Hepatocyte (in vitro differentiated cells): ENCODE results near the gene GMDS.

Source experiments
- EZH2 ChIP-seq: fragments of 200-600 bp; sonication (generic); IDR thresholded peaks from 2 replicates; pipeline ENCODE4 v1.6.1; 2016; ENCODE audit warnings: antibody characterized with exemption, mild to moderate bottlenecking, borderline replicate concordance
- EZH2phosphoT487 ChIP-seq: fragments of 200-600 bp; sonication (generic); IDR thresholded peaks from one replicate; pipeline ENCODE4 v1.6.1; 2018; ENCODE audit warnings: antibody characterized with exemption, mild to moderate bottlenecking, low read depth, moderate library complexity; ENCODE audit not compliant: unreplicated experiment, severe bottlenecking
- TF ChIP-seq, protein P1 (sequence below): fragments of 200-600 bp; sonication (generic); IDR thresholded peaks from 2 replicates; pipeline ENCODE4 v1.5.1; 2016; ENCODE audit warnings: antibody characterized with exemption, mild to moderate bottlenecking; ENCODE audit not compliant: poor library complexity

DNA sequence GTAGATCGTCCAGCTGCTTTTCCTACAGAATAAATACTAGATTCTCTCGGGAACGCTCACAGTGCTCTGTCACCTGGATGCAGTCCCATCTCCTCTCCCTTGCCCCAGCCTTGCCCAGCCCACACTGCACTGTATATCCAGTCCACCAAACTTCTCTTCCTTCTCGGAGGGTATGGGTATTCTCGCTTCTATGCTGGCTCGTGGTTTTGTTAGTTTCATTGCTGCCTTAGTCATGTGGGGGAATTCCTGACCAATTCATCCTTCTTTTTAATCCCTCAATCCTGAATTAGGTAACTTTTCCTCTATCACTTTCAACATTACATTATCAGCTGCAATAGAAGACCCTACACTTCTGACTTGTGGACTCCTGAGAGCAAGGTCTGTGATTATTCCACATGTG, 252.4 kb downstream of the GMDS start:
- TF ChIP-seq, protein P1, sequence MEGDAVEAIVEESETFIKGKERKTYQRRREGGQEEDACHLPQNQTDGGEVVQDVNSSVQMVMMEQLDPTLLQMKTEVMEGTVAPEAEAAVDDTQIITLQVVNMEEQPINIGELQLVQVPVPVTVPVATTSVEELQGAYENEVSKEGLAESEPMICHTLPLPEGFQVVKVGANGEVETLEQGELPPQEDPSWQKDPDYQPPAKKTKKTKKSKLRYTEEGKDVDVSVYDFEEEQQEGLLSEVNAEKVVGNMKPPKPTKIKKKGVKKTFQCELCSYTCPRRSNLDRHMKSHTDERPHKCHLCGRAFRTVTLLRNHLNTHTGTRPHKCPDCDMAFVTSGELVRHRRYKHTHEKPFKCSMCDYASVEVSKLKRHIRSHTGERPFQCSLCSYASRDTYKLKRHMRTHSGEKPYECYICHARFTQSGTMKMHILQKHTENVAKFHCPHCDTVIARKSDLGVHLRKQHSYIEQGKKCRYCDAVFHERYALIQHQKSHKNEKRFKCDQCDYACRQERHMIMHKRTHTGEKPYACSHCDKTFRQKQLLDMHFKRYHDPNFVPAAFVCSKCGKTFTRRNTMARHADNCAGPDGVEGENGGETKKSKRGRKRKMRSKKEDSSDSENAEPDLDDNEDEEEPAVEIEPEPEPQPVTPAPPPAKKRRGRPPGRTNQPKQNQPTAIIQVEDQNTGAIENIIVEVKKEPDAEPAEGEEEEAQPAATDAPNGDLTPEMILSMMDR, result no peak
- TF ChIP-seq EZH2, result no peak
- no peak for TF ChIP-seq EZH2phosphoT487
